ENCODE measurements around the gene POGZ.

- no peak for TF ChIP-seq CTCF (conservative IDR thresholded peaks at IDR 0.05; ENCODE audit: low read depth, low read length)
- TF ChIP-seq EZH2 (IDR thresholded peaks at IDR 0.05; ENCODE audit: borderline replicate concordance, low read depth, low read length, poor library complexity, severe bottlenecking) = no peak
Measured at GRCh38 chr1:151418081-151418480, 41.2 kb downstream of the POGZ start.
